Immature natural killer cell (primary cell): ENCODE results near the gene OR8U1. TPM values are rescaled to one million over a fixed set of nuclear protein-coding genes. Genes with fewer than 3 reads are reported as not detected.

ENCODE experiments used
- polyA plus RNA-seq, 3 donors: library from polyadenylated mRNA; unstranded; fragments of 300-500 nt; fragmentation: Illumina TruSeq; gene quantifications; one replicate each; pipeline ENCODE4 v1.2.3, GENCODE V29; 2021

OR8U1 gene
- polyA plus RNA-seq, 3 donors from 2014 or later = not detected

Other genes with a start within 250 kb of the OR8U1 start
- not detected for gene OR8J3, start 235.4 kb upstream of the OR8U1 start, polyA plus RNA-seq
- not detected for gene OR8K5, start 215.3 kb upstream of the OR8U1 start, polyA plus RNA-seq
- gene OR5J2, start 199.0 kb upstream of the OR8U1 start, polyA plus RNA-seq = not detected
- not detected for gene OR5T2, start 141.4 kb upstream of the OR8U1 start, polyA plus RNA-seq
- gene OR5T3, start 123.4 kb upstream of the OR8U1 start, polyA plus RNA-seq = not detected
- gene OR5T1, start 101.5 kb upstream of the OR8U1 start, polyA plus RNA-seq = not detected
- not detected for gene OR8H1, start 83.4 kb upstream of the OR8U1 start, polyA plus RNA-seq
- gene OR8K3, start 60.5 kb upstream of the OR8U1 start, polyA plus RNA-seq = not detected
- not detected for gene OR8K1, start 29.6 kb upstream of the OR8U1 start, polyA plus RNA-seq
- gene OR8J1, start 21.3 kb upstream of the OR8U1 start, polyA plus RNA-seq = not detected
- gene OR5AL1, start 37.1 kb downstream of the OR8U1 start, polyA plus RNA-seq = not detected
- not detected for gene OR5M3, start 97.7 kb downstream of the OR8U1 start, polyA plus RNA-seq
- gene OR5M8, start 115.7 kb downstream of the OR8U1 start, polyA plus RNA-seq = not detected
- not detected for gene OR5M11, start 167.6 kb downstream of the OR8U1 start, polyA plus RNA-seq
- not detected for gene OR5M10, start 202.1 kb downstream of the OR8U1 start, polyA plus RNA-seq
- gene OR5M1, start 239.2 kb downstream of the OR8U1 start, polyA plus RNA-seq = not detected